OCI-LY7 (cell line): ENCODE results near the gene KIF3C.

Source experiments
- CTCF ChIP-seq: fragments of 200-600 bp; sonication (generic); conservative IDR thresholded peaks from 2 replicates; pipeline ENCODE4 v1.5.1; 2014; ENCODE audit warnings: mild to moderate bottlenecking, antibody characterized with exemption, low read length, moderate library complexity, mixed read lengths
- EZH2phosphoT487 ChIP-seq: fragments of 200-600 bp; sonication (generic); IDR thresholded peaks from 2 replicates; pipeline ENCODE4 v1.6.1; 2018; ENCODE audit warnings: low read depth, borderline replicate concordance, mild to moderate bottlenecking, mixed run types, antibody characterized with exemption, low read length, moderate library complexity, mixed read lengths

- TF ChIP-seq CTCF (no peak), EZH2phosphoT487 (no peak)
These were observed 90.6 kb downstream of the KIF3C start for GRCh38 chr2:25891672-25892071.
